NK-92 treated with Interleukin-12 subunit alpha and Interleukin-12 subunit beta, amount 100 ng/mL, for 24 hours (cell line): Measurements from ENCODE around the gene RRP9.

Experiments used
- DNase-seq: peaks from one replicate; lab custom pipeline; 2025; lab: John Stamatoyannopoulos, UW

RRP9 gene

DNA sequence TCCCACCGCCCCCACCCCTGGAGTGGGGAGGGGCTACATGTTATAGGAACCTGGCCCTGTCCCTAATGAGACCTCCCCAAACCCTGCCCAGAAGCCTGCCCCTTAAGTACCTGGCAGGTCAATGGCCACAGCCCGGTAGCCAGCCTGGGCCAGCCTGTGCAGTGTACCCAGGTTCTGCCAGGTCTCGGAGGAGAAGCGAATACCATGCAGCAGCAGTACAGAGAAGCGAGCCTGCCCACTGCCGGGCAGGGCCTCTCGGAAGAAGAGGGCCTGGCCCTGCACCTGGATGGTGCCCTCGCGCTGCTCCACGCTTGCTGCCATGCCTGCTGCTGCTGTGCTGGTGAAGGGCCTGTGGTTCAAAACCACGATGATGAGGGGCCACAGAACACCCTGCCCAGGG lies 29.6 kb upstream of the RRP9 start:
- no peak for DNase-seq

GRCh38 chr3:51970606-51971300 lies 29.0 kb upstream of the RRP9 start:
- no peak for DNase-seq

GRCh38 chr3:51969841-51970240 lies 28.1 kb upstream of the RRP9 start:
- DNase-seq: no peak

- DNase-seq: no peak
Observed at GRCh38 chr3:51968883-51969678, 27.4 kb upstream of the RRP9 start.

DNA sequence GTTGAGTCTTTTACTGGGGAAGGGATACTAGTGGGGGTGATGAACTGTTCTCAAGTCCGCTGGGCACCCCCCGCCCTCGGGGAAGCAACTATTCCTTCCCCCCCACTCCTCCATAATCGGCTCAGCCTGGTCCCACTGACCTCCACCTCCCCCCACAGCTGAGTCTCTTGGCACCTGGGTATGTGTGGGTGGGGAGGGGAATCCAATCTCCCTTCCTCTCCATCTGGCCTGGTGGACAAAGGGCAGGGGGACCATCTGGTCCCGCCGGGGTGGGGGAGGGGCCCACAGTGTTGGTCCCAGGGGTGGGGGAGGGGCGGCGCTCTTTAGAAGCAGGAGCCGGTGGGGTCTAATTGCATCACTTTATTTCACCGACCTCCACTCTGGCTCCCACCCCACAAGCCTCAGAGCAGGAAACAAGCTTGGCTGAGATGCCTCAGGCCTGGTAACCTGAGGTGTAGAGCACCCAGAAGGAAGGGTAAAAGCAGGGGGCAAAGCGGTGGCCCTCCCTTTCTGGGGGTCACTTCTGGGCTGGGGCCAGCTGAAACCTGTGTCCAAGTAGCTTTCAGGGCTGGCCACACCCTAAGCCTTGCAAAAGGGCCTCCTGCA lies 26.6 kb upstream of the RRP9 start:
- no peak for DNase-seq

- DNase-seq: no peak
Observed at GRCh38 chr3:51967384-51968169, 25.9 kb upstream of the RRP9 start, which contains the start of gene PCBP4. TSS of gene PCBP4 (minus strand) at chr3:51967454. CDS start at chr3:51961240, 6,214 bp downstream.

- no peak for DNase-seq
Observed at GRCh38 chr3:51966922-51967383, 25.2 kb upstream of the RRP9 start.

DNA sequence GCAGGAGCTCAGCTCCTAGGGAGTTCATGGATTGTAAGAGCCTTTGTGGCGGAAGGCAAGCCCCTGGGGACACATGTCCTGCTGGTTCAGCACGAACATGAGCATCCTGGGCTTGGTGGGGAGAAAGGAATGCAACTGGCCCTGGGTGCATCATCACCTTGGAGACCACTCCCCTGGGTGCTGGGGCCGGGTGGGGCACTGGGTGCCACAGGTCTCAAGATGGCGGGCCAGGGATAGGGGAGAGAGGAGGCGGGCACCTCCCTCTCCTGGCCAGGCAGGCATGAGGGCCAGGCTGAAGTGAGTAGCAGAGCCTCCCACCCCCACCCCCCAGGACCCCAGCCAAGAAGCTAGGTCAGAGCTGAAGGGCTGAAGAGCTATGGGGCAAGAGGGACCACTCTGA lies 24.8 kb upstream of the RRP9 start:
- no peak for DNase-seq

- no peak for DNase-seq
Observed at GRCh38 chr3:51966016-51966415, 24.3 kb upstream of the RRP9 start.

DNA sequence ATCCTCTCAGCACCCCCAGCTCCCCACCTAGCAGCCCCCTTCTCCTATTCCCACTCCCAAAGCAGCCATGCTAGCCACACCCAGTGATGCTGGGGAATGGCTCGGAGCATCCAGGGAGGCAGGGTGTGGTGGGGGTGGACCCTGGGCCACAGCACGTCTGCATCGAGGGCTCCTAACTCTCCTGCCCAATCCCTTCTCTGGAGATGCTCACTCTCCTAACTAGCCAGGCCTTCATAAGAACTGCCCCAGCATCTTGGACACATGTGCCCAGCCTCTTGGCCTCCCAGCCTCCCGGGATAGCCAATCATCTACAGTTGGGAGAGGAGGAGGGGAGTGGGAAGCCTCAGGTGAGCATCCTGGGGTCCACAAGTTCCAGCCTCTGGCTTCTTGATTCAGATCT lies 22.8 kb upstream of the RRP9 start:
- DNase-seq: no peak

DNA sequence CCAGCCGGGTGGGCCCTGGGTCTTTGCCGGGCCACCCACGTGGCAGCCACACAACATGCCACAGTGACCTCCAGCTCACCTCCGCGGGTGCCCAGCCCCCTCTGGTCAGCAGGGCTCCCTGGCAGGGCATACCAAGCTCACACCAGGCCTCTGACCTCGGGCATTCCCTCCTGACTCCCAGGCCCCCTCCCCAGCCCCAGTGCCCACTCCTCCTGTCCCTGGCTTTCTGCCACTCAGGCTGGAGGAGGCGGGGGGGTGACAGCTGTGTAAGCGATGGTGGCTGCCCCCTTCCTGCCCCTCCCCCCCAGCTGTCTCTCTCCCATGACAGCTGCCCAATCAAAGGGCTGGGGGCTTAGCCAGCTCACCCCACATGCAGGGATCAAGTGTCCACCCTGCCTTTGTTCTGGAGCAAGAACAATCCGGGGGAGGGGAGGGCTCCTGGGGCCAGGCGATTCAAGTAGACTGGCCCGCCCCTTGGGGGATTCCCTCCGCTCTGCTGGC lies 22.3 kb upstream of the RRP9 start:
- no peak for DNase-seq

GRCh38 chr3:51962854-51963530 lies 21.3 kb upstream of the RRP9 start:
- DNase-seq: no peak

DNA sequence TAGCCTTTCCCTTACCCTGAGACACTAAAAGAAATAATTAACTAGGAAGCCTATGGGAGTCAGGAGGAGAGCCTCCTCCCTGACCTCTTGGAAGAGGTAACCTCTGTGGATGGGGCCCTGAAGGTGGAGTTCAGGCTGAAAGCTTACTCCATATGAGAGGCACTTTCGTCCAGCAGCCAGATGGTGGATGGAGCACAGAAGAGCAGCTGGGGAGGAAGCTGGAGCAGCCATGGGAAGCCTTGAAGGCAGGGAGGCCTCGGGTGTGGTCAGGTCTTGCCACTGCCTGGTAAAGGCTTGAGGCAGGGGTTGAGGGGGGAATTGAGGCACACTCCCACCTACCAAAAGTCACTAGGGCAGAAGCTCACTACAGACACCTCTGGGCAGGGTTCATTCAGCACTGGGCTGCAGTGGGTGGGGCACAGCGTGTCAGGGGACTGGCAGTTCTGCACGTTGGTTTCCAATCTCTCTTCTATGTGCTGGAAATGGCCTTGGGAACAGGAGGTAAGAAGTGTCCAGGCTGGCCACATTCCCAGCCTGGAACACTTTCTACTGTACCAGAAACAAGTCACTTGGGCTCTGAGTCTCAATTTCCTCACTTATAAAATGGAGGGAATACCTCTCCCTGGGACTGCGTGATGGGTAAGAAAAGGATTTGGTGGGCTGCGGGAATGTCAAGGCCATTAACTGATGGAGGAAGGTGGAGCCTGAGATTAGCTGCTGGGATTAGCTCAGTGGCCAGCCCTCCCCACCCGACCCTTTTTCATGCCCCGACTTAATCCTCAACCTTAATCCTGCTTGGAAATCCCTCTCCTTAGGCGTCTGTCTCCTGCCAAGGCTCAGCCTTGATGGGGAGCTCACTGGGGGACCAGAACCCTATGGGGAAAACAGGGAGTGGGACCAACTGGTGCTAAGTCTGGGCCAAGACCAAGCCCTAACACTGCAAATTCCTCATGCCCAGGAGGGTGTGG lies 20.2 kb upstream of the RRP9 start:
- no peak for DNase-seq

DNA sequence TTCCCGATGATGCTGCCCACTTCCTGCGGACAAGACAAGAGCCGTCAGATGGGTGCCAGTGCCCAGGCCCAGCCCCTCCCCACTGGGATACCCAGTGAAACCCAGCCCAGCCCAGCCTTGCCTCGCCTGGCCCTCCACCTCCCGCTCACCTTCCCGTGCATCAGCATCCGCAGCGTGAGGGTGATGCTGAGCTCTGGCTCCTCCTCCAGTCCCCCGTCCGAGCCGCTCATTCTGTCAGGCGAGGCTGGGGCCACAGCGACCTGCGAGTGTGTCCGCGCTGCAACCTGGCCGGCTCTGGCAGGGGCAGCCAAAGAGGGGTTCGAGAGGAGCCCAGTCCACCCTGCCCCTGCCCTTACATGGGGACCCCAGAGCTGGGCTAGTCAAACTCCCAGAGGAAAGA lies 19.3 kb upstream of the RRP9 start:
- no peak for DNase-seq

DNA sequence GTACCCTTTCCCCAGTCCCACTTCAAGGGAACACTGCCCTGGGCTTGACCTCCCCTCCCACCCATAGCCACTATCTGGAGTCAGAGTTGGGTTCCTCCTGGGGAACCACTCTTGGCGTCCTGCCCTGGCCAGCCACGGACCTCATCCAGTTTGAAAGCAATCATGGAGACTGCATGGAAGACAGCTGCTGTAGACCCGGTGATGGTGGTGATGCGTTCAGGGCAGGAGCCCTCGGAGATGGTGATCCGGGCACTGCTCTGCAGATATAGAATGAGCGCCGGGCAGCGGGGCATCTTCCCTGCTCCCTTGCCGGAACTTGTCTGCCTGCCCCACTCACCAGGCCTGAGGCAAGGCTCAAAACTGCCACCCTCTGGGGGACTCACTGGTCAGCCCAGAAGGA lies 18.7 kb upstream of the RRP9 start:
- DNase-seq: no peak

- DNase-seq: no peak
Observed at GRCh38 chr3:51959651-51960050, 17.9 kb upstream of the RRP9 start.

GRCh38 chr3:51958603-51959521 lies 17.2 kb upstream of the RRP9 start:
- DNase-seq: no peak

GRCh38 chr3:51957520-51958205 lies 16.0 kb upstream of the RRP9 start:
- no peak for DNase-seq
